ENCODE results near the gene RTN4IP1.
"Not testable (repeated sequence)": the region's sequence is repeated elsewhere in the genome, so short reads cannot be mapped to it uniquely, and the experiment has no call there.

The RTN4IP1 gene

DNA sequence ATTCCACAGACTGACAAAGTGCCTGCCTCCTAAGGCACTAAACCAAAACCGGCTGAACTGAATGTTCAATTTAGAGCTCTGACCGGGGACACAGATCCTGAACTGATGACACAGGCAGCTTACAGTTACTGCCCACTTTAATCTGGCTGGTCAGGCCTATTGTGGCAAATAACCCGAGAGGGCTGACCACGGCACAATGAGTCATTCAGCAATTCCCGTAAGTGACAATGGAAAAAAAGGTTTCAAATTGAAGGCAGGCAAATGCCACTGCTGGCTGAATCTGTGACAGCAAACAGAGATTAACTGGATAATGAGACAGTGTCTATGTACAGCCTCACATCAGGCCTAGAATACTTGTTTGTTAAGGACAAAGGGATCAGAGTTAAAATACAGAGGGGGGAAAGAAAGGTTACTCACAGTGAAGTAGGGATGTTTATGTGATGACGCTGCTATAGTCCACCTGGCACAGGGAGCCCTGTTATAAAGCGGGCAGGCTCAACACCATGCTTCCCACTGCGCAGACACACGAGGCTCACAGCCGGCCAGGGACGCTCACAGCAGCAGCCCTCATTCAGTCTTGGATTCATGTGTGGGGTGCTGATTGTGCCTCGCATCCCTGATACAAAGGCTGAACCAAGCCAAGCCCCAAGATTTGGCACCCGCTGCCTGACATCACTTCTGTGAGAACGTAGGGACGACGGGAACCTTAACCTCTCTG lies 54.4 kb downstream of the RTN4IP1 start:
- DNase-seq: no peak

DNA sequence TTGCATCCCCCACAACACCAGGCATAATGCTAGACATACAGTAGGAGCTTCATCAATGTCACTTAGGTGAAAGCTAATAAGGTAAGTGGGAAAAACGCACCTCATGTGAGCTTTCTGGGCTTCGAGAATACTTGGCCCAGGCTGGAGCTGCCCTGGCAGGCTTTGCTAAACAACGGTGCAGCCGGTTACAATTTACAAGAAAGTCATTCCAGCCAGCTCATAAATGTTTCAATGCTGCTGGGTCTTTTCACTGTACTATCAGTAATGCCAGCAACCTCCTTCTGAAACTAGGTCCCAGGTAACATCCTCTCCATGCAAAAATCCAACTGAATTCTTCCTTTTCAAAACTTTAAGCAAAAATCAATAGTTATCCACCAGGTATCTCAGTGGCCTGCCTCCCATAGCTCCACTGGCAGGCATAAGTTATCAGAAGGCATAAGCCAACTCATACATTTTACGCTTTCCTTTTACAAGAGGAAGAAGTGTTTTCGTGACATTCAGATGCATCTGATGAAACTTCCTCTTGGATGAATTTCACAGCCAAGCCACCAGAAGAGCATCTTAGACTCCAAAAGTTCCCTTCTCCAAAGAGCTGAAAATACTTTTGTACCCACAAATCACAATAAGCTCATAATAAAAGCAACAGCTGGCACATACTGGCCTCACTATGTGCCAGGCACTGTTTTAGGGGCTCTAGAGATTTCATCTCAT lies 56.3 kb downstream of the RTN4IP1 start:
- no peak for DNase-seq

DNA sequence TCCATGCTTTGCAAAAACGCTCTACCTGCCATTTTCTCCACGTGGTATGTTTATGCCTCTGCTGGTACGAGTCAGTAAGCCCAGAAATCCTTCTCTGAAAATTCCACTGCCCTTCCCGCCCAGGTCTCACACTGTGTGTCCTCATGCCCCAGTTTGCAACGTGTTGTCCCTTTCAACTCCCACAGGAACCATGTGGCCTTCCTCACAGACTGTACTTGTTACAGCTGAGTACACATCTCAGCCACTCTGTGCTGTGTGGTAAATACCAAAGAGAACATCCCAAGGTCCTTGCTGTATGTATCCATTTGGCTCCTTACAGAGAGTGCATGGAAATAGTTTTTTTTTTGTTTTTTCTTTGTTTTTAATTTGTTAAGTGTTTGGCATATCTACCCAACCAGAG lies 56.9 kb downstream of the RTN4IP1 start:
- no peak for DNase-seq

DNA sequence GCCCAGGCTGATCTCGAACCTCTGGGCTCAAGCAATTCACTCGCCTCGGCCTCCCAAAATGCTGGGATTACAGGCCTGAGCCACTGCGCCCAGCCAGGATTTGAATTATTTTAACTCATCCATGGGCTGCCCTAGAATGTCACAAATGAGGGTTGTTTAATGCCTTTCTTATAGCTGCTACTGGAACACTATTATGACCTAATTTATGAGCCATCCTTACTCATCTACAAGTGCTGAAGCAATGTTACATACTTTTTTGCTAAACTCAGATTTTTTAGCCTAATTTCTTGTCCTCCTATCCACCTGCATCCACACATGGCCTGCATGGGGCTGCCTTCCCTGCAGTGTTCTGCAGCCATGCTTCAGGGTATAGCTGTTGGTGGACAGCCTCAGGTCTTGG lies 59.9 kb downstream of the RTN4IP1 start:
- DNase-seq: no peak

DNA sequence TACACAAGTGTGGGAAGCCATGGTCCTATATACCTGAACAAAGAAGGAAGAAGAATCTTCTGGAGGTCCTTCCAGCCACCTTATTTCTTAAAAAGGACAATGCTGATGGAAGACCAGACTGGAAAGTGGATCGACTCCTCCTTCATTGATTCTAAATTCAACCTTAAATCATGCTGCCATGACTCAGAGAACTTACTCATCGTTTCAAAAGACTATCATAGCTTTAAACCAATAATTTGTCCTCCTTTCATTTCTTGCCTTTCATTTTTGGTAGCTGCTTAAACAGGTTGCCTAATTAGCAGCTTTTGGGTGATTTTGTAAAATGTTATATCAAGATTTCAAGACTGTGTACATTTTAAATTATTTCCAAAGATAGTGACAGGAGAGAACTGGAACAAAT lies 60.8 kb downstream of the RTN4IP1 start:
- no peak for DNase-seq

DNA sequence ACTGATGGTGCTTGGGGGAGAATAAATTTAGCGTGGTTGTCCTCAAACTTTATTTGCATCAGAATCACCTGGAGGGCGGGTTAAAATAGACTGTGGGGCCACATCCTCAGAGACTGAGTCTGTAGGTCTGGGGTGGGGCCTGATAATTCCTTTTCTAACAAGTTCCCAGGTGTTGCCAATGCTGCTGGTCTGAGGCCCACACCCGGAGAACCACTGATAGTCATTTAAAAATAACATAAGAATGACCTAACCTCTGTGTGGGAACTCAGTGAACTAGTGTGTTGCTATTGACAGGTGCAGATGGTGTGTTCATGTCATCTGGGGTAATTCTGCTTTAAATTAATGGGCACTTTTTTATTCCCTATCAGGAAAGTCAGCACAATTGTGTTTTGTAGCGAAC lies 64.8 kb downstream of the RTN4IP1 start:
- no peak for DNase-seq

DNA sequence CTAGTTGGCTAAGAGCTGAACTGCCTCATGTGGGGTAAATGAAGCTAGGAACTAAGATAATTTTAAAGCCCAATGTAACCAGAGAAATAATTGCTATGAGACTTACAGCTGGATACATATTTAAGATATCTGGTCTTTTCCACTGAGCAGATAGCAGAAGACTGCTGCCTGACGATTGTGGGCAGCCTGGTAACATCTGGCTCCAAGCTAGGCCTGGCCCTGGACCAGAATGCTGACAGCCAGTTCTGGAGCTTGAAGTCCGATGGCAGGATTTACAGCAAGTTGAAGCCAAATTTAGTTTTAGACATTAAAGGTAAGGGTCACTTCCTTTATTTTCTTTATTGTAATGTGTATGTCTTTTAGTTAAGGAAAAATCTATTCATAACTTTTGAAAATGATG lies 65.7 kb downstream of the RTN4IP1 start:
- no peak for DNase-seq

DNA sequence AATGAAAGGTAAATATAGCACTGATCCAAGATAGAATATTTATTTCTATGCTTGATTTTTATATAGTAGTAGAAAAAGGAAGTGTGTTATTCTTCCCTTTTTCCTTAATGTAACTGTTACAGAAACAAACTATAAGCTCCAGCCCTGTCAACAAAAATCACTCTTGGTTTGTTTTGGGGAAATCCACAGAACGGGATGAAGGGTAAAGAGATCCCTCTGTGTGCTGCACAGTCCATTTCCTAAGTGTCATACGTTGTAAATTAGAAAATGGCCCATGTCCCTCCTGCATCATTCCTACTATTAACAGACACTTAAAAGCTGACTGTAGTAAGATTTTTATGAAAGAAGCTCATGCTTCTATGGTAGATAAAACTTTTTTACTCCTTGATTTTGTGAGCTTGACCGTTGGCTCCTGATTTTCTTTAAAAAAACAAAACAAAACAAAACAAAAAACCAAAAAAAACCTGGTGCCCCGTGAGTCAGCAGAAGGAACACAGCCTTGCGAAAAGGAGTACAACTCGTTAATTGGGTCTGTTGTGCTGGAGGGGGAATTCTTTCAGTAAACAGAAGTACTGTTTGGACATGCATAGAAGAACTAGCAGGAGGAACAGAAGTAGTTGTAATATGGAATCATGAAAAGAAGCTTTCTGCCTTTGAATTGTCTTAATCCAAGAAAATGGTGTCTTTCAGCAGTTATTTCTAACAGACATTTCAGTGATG lies 67.5 kb downstream of the RTN4IP1 start:
- DNase-seq: no peak

DNA sequence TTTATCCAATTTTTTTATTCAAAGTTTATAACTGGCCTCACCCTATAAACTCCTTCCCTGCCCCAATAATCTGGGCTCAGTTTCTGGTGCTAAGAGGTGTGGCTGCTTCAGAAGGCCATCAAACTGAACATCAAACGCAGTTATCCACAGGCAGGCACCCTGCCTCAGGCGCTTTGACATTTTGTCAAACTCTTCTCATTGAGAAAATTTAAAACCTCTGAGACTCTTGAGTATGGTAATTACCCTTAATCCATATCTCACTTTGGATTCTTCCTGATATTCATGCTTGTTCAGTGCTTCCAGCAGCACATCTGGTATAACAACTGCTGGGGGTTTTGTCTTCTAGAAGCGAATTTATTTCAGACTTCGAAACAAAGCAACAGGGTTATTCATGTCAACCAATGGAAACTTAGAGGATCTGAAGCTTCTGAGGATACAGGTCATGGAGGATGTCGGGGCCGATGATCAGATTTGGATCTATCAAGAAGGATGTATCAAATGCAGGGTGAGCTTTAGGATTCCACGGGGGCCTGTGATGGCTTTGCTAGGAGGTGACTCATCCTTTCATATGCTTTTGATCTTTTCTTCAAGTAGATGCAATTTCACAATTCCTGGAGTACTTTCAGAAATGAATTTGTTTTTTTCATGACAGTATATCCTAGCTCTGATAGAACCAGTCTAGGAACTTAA lies 68.2 kb downstream of the RTN4IP1 start:
- DNase-seq: no peak

DNA sequence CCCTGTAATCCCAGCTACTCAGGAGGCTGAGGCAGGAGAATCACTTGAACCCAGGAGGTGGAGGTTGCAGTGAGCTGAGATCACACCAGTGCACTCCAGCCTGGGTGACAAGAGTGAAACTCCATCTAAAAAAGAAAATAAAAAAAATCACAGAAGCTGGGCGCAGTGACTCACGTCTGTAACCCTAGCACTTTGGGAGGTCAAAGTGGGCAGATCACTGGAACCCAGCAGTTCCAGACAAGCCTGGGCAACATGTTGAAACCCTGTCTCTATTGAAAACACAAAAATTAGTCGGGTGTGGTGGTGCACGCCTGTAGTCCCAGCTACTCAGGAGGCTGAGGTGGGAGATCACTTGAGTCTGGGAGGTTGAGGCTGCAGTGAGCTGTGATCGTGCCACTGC lies 69.6 kb downstream of the RTN4IP1 start:
- not testable (repeated sequence) for DNase-seq

DNA sequence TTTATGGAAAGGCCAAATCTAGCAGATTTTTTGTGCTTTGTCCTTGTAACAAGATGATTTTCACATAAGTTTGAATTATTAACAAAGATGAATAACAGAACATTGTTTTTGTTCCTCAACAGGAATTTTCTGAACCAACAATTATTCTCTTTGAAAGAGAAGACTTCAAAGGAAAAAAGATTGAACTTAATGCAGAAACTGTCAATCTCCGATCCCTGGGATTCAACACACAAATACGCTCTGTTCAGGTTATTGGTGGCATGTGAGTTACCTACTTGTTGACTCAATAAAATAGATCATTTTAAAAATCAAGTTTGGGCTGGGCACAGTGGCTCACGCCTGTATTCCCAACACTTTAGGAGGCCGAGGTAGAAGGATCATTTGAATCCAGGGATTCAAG lies 70.9 kb downstream of the RTN4IP1 start:
- DNase-seq: no peak

DNA sequence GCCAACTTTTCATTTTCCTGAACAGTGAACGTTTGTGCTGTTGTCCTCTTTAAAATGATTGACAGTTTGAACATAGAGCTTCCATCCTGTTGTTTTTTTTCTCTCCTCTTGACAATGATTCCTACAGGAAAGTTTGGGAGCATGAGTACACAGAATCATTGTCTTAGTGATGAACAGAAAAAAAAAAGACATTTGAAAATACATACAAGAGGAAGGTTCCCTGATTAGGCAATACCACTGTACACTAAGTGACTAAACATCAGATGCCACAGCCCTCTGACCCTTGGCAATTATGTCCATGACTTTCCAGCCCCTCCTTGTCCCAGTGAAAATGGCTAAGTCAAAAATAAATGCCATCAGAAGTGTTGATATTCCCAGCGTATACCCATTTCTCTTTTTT lies 71.5 kb downstream of the RTN4IP1 start:
- no peak for DNase-seq

DNA sequence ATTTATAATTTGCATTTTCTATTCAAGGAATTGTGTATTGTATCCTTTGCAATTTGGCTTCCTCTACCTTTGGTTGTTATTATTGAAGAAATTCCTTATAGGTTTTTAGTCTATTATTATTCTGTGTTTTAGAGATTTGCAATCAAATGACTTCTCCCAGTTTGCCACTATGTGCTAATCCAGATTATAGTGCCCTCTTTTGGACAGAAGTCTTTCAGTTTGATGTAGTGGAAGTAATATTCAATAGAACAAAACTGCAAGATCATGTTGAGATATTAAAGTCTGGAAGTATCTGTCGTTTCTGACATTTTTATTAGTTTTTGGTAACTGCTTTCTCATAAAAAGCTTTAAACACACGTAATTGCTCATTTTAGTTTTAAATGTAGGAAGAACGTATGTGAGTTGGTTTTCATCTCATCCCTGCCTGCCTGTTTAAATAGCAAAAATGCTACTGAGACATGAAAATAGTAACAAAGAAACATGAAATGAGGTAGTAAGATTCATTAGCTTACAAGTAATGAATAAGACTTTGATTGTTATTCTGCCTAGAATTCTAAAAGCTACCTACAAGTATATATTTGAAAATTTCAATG lies 72.8 kb downstream of the RTN4IP1 start:
- no peak for DNase-seq

DNA sequence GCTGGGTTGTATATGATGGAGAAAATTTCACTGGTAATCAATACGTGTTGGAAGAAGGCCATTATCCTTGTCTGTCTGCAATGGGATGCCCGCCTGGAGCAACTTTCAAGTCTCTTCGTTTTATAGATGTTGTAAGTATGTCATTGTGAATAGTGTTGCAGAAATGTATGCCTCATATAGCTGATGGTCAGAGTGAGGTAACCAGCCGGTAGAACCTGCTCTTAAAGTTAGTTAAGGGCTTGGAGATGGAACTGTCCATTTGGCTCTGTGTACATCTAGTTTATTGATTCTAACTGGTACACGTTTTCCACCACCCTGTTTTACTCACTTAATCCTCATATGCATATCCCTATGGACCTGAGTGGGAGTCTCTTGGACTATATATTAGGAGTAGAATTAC lies 73.5 kb downstream of the RTN4IP1 start:
- DNase-seq: no peak

DNA sequence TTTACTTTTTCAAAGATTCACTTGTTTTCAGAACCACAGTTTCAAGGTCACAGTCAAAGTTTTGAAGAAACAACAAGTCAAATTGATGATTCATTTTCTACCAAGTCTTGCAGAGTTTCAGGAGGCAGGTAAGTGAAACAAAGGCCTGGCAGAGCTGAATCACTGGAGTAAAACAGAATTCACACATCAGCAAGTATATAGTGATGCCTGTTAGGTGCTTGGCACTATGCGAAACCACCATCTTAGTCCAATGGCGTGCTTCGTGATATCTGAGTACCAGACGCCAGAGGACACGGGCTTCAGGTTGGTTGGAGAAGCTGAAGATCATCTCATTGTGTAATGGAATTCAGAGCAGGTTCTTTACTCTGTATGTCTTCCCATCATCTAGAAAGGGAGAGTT lies 75.9 kb downstream of the RTN4IP1 start:
- DNase-seq: no peak

DNA sequence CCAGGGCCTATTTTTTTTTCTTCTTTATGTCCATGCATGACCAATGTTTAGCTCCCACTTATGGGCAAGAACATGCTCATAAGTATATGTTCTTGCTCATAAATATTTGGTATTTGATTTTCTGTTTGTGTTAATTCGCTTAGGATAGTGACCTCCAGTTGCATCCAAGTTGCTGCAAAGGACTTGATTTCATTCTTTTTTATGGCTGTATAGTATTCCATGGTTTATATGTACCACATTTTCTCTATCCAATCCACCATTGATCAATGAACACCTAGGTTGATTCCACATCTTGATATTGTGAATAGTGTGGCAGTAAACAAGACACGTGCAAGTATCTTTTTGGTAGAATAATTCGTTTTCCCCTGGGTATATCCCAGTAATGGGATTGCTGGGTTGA lies 78.1 kb downstream of the RTN4IP1 start:
- no peak for DNase-seq

DNA sequence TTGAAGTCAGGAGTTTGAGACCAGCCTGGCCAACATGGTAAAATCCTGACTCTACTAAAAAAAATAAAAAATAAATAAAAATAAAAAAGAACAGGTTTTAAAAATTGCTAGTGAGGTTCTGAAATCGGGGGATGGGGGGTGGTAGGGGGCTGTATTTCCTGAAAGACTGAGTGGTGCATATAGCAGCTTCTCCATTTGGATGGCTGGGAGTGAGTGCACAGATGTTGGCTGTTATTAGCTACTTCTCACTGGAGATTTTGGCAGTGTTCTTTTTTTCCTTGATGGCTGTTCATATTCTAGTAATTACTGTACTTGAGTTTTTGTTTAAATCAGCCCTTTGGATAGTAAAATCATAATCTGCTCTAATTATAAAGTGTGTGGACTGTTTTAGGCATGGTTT lies 79.8 kb downstream of the RTN4IP1 start:
- no peak for DNase-seq

DNA sequence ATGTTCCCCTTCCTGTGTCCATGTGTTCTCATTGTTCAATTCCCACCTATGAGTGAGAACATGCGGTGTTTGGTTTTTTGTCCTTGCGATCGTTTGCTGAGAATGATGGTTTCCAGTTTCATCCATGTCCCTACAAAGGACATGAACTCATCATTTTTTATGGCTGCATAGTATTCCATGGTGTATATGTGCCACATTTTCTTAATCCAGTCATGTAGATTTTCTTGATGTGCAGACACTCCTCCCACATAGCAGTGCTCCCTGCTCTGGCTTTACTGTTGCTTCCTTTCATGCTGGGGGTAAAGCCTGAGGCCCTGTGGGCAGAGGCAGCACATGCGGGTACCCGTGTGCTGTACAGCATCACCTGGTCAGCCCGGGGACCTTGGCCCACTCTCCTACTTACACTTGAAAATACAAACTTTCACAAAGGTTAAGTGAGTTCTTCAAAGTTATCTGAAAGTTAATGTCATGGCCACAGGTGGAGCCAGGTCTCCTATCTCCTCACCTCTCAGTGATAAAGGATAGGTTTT lies 80.3 kb downstream of the RTN4IP1 start:
- not testable (repeated sequence) for DNase-seq

DNA sequence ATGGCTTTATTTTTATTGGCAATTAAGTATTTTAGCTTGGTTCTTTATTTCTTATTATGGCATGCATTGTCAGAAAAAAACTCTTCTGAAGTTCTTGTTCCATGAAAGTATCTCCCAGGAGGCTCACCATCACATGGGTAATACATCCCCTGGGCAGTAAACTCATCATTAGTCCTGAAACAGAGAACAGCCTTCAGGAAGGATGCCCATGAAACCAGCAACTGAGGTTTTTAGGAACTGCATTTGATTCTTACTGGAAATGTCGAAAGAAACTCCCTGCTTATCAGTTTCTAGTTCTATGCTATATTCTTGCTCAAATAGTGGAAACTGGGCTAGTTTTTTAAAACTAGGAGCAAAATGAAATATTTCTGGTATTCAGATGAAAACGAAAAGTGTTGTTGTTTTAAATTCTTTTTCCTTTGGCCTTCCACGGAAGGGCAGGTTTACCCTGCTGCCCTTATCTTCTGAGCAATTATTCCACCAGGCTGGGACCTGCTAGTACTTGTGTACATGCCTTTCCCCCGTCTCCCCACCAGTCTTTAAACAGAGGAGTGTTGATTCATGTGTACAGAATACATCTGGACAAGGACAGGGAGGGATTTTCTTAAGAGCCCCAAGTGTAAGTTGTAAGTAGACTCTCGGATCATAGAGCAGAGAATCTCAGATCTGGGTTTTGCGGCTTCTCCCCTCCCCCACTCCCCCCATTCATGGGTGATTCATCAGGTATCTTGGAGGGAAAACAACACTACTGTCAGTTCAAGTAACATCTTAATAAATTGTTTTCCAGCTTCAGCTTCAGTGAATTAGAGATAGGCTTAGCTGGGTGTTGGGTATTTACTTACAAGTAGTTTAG lies 81.5 kb downstream of the RTN4IP1 start:
- DNase-seq: no peak

DNA sequence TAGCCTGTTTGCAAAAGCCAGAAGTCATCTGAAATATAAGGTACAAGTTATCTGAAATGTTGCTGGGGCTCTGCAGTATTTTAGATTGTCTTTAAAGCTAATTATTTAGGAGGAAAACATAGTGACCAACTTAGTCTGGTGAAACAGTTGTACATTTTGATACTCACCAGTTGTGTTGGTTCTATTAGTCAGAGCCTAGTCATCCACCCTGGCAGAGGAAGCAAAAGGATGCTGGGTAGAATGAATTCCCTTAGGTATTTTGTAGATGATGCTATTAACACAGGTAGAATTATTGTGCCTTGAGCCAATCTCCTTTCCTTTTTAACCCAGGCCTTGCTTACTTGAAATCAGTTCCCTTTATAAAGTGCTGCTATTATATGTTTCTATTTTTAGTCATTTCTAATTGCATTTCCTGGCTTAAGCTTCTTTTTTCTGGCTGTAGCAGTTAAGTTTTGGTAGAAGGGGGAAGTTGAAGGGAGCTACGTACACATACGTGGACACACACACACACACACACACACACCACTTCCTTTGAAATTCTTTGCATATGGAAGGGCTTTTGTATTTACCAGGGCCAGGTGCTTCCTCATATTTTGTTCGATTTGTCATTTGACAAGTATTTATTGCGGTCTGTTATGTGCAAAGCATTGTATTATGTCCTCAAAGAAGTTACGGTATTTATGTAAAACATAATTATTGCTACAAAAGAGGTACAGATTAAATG lies 82.4 kb downstream of the RTN4IP1 start:
- no peak for DNase-seq

DNA sequence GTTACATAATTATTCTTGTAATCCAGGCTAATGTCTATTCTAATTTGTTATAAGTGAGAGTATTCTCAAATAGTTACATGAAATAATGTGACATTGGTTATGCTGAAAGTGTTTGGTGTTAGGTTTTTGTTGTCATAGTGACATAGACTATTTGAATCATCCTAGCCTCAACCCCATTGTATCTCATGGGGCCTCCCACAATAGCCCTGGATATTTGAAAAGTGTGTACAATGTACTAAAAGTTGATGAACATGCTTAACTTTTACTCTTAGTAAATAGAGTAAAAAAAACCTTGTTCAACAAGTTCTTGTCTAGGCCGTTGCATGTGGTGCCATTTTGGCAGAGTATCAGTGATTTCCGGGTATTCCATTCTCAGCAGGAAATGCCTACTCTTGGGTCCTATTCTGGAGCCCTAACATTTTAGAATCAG lies 83.0 kb downstream of the RTN4IP1 start:
- no peak for DNase-seq

Data from cerebellar nuclear complex (tissue), 1 donor.